GM21825 (cell line): ENCODE results near the gene TPM2.

Experiments
- ATAC-seq: cut with Tn5 transposase; IDR thresholded peaks from one replicate; pipeline ENCODE4 v1.9.1; 2021; ENCODE audit warnings: mild to moderate bottlenecking, moderate library complexity; ENCODE audit not compliant: unreplicated experiment

Gene TPM2

DNA sequence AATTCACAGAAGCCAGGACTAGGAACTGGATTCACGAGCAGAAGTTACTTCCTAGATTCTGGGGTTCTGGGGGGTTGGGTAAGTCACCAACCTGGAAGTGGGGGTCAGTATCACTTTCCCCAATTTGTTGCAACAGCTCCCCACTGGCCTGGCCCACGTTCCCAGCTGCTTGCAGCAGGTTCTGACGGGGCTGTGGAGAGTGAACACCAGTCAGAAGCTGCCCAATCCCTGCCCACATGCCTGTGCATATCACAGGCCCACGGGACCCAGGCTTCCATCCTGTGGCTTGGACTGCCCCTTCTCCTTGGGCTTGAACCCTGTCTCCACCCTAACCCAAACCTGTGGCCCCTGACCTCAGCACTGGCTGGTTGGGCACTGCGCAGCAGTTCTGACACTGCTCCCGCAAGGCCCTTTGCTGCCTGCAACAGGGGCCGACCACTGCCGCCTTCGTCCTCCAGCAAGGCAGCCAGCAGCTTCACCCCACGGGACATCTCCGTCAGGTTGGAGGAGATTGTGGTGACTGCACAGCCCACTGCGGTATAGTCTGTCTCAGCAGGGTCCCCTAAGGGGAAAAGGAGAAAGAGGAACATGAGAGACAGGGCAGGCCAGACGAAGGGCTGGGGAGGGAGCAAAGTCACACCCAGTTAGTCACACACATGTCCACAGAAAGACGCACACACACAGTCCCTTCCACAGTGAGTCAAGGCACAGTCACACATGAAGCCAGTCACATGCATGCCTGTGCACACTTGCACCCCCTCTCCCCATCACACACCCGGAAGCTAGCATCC lies 29.2 kb upstream of the TPM2 start:
- no peak for ATAC-seq

DNA sequence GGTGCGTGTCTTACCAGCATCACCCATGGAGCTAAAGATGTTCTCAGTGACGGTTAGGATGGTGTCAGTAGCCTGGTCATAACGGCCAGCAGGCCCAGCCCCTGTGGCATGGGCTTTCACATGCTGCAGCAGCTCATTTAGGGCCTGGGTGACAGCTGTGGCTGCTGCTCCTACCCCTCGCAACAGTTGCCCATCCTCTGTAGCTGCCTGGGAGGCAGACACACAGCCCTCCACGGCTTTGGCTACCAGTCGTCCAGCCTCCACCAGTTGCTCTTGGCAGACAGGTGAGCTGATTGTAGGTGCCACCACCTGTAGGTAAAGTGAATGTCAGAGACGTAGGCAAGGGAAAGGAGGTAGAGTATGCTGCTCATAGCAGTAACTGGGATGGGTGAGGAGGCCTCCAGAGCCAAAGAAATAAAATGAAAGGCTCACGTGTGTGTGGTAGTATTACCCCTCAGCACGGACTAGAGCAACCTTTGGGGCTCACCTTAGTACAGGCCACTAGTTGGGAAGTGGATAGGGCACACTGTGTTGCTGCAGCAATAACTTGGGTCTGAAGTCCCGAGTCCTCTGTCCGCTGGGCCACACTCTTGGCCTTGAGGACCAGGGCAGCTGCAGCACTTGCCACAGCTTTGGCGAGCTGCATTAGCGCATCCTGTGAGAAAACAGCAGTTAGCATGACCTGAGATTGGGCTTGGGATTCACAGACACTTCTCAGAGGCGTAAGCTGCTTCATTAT lies 27.6 kb upstream of the TPM2 start:
- ATAC-seq, result no peak

DNA sequence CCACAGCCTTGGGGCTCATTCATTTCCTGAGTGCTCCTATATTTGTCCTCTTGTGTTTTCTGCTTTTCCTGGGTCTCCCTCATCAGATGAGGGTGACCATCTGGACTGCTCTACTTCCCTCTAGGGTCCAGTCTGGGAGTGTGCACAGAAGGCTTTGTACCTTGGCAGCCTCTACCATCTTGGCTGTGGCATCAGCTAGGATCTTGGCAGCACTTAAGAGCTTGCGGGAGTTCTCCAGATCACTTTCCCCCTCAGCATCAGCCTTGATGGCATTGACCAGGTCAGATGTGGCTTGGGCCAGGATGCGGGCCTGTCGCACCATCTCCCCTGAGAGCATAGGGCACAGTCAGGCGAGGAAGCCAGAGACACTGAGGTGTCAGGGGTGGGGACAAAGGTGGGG lies 26.5 kb upstream of the TPM2 start:
- no peak for ATAC-seq

DNA sequence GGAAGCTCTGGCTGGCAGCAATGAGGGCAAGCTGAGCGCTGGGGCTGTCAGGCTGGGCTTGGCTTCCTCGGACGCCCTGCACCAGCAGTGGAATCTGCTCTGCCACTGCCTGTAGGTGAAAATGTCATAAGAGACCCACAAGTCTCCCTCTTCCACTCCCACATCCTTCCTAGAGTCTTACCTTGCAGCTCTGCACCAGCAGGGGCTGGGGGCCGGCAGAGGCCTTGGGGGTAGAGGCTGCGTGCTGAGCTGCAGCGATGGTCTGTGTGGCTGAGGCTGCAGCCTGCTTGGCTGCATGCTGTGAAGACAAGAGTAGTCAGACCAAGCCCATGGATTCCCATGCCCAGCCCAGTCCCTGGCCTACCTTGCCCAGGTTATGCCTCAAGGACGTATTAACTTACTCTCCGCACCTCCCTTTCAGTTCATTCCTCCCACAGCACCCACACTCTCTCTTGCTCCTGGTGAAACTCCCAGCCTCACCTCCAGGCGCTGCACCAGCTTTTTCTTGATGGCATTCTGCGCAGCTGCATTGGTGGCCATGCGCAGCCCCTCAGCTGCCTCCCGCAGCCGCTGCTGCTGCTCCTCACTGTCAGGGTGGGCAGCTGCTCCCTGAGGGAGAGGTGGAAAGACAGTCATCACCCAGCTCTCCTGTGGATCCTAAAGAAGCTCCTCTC lies 25.0 kb upstream of the TPM2 start:
- ATAC-seq, result no peak

DNA sequence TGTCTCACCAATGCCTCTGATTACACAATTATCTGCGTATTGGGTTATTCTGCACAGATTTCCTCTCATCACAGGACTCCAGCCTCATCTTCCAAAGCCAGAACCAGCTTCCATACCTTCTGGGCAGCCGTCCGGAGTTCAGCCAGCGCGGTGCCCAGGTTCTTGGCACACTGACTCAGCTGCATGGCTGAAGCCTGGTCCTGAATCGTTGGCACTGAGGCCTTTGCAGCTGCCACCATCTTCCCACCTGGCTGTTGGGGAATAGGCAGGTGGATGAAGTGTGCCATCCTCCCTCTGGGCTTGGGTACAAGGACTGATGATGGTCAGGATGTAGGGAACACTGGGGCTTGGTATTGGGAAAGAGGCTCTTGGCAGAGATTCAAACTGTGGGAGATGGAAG lies 24.4 kb upstream of the TPM2 start:
- no peak for ATAC-seq

DNA sequence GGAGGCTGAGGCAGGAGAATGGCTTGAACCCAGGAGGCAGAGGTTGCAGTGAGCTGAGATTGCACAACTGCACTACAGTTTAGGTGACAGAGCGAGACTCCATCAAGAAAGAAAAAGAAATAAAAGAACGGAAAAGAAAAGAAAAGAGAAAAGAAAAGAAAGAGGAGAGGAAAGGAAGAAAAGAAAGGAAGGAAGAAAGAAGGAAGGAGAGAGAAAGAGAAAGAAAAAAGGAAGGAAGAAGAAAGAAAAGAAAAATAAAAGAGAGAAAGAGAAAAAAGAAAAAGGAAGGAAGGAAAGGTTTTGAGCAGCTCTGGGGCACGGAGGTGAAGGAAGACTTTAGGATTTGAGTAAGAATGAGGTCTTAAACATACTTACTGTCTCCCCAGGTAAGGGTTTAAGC lies 23.9 kb upstream of the TPM2 start:
- no peak for ATAC-seq

DNA sequence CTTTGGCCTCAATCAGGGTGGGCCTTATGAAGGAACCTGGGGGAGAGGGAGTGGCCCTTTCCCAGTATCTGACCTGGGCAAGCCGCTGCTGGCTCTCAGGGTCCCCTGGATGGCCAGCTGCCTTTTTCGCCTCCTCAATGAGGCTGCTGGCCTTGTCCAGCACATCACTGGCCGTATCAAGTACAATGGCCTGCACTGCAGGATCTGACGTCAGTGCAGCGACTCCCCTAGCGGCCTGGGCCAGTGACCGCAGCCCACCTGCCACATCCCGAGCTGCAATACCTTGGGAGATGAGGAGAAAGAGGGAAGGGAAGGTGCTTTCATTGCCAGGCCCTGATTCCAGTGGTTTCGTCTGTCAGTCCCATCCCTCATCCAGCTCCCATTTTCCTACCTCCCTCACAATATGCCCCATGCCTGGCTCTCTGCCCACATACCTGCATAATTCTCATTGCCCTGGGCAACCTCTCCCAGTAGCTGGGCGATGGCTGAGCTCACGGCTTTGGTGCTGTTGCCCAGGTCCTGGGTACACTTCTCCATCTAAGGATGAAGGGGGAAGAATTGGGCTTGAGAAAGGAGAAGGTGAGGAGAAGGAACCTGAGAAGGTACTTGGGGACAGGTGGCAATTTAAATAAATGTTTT lies 23.2 kb upstream of the TPM2 start:
- ATAC-seq, result no peak

DNA sequence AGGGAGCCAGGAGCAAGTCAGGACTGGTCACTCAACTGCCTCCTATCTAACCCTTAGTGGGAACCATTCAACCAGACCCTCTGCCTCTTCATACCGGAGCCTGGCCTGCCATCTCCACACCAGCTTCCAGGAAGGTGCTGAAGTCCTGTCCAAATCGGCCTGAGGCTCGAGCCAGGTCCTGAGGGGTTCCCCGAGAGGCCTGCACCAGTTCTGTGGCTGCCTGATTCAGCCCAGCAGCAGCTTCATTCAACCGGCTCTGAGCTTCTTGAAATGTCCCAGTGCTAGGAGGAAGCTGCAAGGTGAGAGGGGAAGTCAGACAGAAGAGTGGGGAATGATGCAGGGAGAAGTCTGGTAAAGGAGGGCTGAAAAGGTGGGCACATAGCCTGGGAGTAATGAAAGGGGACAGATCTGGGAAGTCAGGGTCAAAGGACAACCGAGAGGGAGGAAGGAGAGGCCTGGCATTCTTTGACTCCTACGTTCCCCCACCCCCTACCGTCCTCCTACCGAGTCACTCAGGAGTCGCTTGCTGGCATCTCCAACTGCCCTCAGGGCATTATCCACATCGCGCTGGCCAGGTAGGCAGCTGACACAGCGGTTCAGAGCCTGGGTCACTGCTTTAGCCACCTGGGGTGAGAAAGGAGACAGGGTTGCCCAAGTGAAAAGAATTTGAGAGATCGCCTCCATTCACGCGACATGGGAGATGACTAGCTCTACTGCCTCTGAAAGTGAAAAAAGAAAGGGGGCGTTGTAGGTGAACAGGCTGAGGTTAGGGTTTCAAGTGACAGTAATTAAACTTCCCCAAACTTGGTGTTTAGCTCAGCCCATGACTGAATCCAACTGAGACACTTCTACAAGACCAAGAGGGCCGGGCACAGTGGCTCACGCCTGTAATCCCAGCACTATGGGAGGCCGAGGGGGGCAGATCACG lies 22.0 kb upstream of the TPM2 start:
- no peak for ATAC-seq

DNA sequence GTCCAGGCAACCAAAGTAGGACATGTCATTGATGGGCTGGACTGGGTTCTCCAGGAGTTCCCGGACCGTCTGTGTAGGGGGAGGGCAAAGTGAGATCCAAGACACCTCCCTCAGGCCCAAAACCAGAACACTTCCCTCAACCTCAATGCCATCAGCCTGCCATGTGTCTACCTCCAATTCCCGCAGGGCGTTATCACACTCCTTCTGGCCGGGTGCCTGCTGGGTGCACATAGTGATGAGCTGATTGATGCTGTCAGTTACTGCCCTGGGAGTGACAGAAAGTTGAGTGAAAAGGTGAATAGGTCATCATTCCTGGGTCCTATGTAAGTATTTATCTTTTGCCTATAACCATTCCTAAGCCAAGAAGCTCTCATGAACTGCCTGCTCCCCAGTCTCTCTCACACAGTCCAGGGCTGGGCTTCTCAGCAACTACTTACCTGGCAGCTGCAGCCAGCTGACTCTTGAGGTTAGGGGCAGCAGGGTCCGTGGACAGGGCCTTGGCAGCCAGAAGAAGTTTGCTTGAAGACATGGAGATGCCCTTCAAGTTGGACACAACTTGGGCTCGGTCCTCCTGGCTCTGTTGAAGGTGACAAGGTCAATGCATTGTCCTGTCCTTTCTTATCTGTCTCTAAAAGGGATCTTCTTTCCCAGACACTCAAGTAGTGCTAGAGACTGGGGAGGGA lies 21.2 kb upstream of the TPM2 start:
- ATAC-seq, result no peak

DNA sequence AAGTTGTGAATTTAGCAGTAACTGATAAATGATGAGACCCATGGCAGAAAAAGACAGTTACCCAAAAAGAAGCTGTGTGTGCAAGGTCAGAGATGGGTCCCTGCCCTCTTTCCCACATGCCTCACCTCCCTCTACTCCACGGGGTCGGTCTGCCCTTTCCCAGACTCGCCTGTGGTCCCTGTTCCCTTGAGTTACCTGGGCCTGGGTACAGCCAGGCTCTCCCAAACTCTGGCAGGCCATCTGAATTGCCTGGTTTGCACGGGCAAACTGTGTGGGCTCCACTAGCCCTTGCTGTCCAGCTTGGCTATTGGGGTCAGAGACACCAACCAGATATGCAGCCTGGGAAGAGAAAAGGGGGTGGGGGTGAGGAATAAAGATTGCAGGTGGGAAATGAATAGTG lies 18.4 kb upstream of the TPM2 start:
- ATAC-seq, result no peak

DNA sequence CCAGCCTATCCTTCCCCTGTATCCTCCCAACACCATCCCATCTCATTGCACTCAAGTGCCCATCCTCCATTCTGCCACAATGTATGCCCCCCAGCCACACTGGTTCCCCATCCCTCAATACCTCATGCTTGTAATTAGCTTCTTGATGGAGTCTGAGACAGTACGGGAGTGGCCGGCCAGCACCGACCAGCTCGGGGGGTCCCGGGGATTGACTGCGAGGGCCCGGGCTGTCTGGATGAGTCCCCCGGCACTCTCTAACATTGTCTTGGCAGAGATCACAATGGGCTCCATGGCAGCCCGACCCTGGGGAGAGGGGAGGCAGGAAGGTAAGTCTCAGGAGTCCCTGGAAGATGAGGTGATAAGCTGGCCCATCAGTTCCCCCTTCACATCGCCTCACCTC lies 17.2 kb upstream of the TPM2 start:
- ATAC-seq, result no peak

DNA sequence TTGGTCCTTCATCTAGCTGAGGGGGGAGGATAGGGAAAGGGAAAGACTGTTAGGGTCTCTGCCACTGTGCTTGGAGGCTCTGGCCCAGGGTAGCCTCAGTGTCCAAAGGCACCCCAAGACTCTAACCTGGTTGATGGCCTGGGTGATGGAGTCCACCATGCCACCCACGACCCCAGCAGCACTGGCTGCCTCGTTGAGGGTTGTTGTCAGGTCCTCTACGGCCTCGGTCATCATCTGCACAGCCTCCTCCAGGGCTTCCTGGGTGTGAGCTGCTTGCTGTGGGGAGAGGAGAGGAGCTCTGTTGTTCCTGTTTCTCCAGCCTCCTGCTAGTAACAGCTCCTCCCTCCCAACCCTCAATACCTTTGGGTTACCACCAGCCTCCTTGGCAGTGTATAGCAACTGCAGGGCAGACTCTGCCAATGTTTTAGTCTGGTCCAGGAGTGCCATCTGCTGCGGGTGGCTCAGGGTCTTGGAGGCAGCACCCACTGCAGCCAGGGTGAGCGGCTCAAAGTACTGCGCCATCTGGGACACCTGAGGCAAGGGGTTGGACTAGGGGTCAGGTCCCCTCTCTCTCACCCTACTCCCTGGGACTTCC lies 16.2 kb upstream of the TPM2 start:
- no peak for ATAC-seq

DNA sequence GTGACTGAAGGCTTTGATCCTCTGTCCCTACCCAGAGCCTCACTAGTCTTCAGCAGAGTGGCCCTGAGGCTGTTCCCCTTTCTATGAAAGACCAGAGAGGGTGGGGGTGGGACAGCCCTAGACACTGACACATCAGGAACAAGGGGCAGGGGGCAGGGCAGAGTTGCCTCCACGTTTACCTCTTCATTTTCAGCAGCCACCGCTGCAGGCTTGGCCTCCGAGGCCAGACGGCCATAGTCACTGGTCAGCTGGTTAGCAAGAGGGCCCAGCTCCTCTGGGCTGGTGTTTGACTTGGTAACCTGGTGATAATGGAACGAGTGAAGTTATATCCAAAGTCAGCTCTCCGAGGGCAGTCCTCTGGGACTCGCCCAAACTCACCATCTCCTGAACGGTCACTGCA lies 15.6 kb upstream of the TPM2 start:
- no peak for ATAC-seq

DNA sequence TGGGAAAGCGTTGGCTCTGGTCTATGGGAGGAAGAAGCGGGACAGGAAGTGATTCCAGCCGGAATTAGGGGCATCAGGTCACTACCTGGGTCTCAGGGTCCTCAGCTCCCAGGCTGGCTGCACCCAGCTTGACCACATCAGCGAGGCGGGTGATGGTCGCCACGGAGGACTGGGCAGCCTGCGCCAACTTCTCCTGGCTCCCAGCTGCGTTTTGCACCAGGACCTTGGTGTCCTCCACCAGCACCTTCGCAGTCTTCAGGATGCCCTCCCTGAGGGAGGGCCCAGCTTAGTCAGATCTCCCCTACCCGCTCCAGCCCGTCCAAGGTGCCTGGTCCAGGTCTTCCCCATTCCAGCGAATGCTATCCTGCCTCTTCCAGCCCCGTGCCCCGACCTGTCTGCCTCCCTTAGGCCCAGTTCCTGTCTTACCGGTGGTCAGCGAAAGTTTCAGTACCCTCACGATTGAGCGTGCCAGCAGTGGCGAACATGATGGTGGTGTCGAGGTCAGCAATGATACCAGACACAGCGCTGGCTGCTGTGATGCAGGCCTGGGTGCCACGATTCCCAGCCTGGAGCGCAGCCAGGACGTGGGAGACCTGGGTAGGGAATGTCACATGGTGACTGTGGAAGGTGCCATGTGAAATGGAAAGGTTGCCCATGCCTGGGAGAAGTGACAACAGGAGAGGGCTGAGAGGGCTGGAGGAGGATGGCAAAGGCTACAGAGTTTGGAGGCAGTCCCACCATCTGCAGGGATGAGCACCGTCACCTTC lies 14.4 kb upstream of the TPM2 start:
- ATAC-seq, result no peak

DNA sequence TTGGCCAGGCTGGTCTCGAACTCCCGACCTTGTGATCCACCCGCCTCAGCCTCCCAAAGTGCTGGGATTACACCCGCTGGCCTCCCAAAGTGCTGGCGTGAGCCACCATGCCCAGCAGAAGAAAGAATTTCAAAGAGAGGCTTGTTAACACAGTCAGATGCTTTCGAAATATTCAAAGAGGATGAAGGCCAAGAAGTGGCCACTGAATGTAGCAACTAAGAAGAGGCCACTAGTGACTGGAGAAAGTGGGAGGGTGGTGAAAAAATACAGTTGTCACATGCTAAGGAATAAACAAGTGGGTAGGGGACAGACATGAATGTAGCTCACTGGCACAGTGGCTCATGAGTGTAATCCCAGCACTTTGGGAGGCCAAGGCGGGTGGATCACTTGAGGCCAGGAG lies 13.0 kb upstream of the TPM2 start:
- no peak for ATAC-seq

DNA sequence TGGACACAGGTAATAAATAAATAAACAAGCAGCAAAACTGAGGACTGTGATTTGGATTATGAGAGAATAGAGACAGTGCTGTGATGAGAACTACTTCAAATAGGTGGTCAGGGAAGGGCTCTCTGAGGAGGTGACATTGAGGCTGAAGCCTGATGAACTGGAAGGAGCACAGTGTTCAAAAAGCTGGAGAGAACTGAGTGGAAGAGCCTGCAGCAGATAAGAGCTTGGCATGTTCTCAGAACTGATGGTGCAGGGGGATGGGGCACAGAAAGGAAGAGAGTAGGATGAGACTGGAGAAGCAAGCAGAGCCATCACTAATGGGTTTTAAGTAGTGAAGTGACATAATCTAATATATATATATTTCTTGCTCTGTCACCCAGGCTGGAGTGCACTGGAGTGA lies 11.2 kb upstream of the TPM2 start:
- ATAC-seq, result no peak

DNA sequence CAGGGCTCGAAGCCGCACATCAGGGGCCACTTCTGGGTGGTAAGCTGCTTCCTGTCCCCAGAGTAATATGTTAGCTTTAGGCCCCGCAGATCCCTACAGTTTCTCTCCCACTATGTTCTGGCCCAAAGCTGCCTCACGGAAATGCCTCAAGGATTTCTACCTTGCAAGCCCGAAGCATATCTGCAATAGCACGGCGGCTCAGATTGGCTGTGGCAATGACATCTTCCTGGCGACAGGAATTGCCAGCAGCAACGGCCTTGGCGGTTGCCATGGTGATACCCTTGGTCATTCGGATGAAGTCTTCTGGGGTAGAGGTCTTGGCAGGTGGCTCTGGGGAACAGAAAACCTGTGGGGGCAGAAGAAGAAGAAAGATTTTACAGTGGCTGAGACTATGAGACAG lies 10.3 kb upstream of the TPM2 start:
- no peak for ATAC-seq

DNA sequence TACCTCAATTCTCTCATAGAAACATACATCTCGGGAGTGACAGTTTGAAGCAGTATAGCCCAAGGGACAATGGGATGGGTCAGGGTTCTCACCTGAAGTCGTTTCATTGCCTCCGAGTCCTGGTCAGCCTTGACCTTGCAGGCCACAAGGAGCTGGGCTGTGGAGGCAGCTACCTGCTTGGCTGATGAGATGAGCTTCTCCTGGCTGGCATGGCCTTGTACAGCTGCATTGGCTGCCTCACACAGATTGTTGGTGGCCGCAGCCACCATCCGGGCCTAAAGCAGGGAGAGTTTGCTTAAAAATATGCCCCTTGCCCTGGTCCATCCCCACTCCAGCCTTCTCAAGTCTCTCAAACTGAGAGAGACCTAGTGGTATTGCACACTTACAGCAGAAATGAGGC lies 8.5 kb upstream of the TPM2 start:
- no peak for ATAC-seq

DNA sequence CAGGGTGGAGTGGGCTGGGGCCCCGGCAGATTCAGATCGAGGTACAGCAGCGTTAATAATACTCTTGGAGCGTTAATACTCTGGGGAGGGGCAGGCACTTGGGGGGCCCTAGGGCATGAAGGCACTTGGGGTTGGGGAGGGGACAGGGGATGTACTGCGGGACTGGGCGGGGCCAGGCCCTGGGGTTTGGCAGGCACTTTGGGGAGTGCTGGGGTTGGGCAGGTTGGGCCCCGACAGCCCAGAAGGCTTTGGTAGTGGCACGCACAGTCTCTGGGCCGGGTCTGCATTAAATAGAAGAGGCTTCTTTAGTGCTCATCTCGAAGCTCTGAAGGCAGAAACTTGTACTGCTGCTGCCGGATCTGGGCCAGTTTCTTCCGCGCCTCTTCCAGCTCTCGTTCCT lies 7.8 kb upstream of the TPM2 start:
- no peak for ATAC-seq
